ENCODE results near the gene CELSR1.

DNA sequence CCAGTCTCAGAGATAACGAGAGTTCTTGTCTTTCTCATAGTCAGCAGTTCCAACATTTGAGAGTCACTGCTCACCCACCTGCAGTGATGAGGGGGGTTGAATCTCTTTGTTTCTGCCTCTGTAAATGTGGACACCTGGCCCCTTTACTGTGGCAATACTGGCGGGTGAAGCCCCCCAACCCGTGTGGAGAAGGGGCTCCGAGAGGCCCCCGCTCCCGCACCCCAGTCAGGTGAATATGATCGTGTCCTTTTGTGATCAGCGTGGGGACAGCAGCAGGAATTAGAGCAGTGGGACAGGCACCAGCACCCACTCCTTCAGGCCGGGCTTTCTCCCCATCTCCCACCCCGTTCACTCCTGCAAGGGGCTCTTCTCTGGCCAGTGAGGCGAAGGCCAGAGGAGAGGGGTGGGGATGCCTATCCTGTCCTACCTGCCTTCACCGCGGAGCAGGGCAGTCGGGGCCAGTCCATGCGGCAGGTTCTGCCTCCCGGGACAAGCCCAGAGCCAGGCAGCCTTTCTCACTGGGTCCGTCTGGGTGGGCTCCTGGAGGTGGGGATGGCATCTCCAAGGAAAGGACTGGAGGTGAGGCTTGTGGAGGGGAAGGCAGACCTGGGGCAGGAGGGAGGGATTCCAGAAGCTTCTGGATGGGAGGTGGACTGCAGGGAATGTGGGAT is 12.7 kb upstream of the CELSR1 start:
- TF ChIP-seq CTCF (IDR thresholded peaks at IDR 0.05; ENCODE audit: insufficient read depth, low read depth, low read length), result no peak
- TF ChIP-seq EZH2 (IDR thresholded peaks at IDR 0.05; ENCODE audit: insufficient read depth, low read length), result no peak
